ENCODE measurements around the gene HDAC4.

- TF ChIP-seq POLR3A (IDR thresholded peaks at IDR 0.05; ENCODE audit: borderline replicate concordance, extremely low read depth, insufficient read depth, insufficient read length), result no peak
- no peak for TF ChIP-seq TBP (optimal IDR thresholded peaks at IDR 0.05; ENCODE audit: low read depth, low read length)
- no peak for TF ChIP-seq MYC (IDR thresholded peaks at IDR 0.05; ENCODE audit: low read depth, low read length)
- no peak for TF ChIP-seq MYC (CRISPR knock-in tag; IDR thresholded peaks at IDR 0.05; ENCODE audit: borderline replicate concordance, low read depth)
- TF ChIP-seq ZNF449 (CRISPR knock-in tag; IDR thresholded peaks at IDR 0.05), result no peak
- no peak for TF ChIP-seq PHF8 (IDR thresholded peaks at IDR 0.05; ENCODE audit: borderline replicate concordance, low read length)
- no peak for TF ChIP-seq REST (IDR thresholded peaks at IDR 0.05; ENCODE audit: borderline replicate concordance)
- TF ChIP-seq REST (CRISPR knock-in tag; IDR thresholded peaks at IDR 0.05; ENCODE audit: low read depth), result no peak
- TF ChIP-seq POLR2A (conservative IDR thresholded peaks at IDR 0.05), result no peak
- TF ChIP-seq CREB1 (IDR thresholded peaks at IDR 0.05), result no peak
- no peak for TF ChIP-seq CREB1 (CRISPR knock-in tag; IDR thresholded peaks at IDR 0.05)
- TF ChIP-seq RAD21 (CRISPR knock-in tag; conservative IDR thresholded peaks at IDR 0.05 in 1 of 2, IDR thresholded peaks at IDR 0.05 in 1 of 2), result no peak
- no peak for TF ChIP-seq ZNF398 (CRISPR knock-in tag; IDR thresholded peaks at IDR 0.05)
- no peak for TF ChIP-seq POLR2AphosphoS5 (IDR thresholded peaks at IDR 0.05; ENCODE audit: control insufficient read depth, insufficient read depth, low read depth, low read length)
These were observed 321.0 kb downstream of the HDAC4 start for GRCh38 chr2:239079671-239080294.
